Central memory CD8-positive, alpha-beta T cell (primary cell): ENCODE measurements around the gene SCLY.

Experiments
- ATAC-seq: fragments of 150-1000 bp; cut with Tn5 transposase; replicated peaks from 2 replicates; pipeline ENCODE4 v1.10.0; 2022; ENCODE audit warnings: mild to moderate bottlenecking, moderate FRiP score, moderate number of reproducible peaks; ENCODE audit not compliant: poor library complexity, severe bottlenecking; ENCODE audit errors: extremely low read depth
- DNase-seq, 2 donors: peaks; one replicate each; pipeline ENCODE4 v3.0.0; 2021; ENCODE audit warnings: low spot score in 2 of 2
- H3K27ac Mint-ChIP-seq: one replicate; pipeline ENCODE4 v1.8.0; 2022; ENCODE audit warnings: low read depth, mild to moderate bottlenecking, moderate library complexity, mixed read lengths
- H3K27me3 Mint-ChIP-seq: one replicate; pipeline ENCODE4 v1.8.0; 2022; ENCODE audit warnings: mixed read lengths
- H3K36me3 Mint-ChIP-seq: one replicate; pipeline ENCODE4 v1.8.0; 2022; ENCODE audit warnings: mild to moderate bottlenecking, moderate library complexity, mixed read lengths; ENCODE audit not compliant: insufficient read depth
- H3K4me1 Mint-ChIP-seq: one replicate; pipeline ENCODE4 v1.8.0; 2022; ENCODE audit warnings: mixed read lengths
- H3K4me3 Mint-ChIP-seq: one replicate; pipeline ENCODE4 v1.8.0; 2022; ENCODE audit warnings: mild to moderate bottlenecking, moderate library complexity, mixed read lengths
- H3K9me3 Mint-ChIP-seq: one replicate; pipeline ENCODE4 v1.8.0; 2022; ENCODE audit warnings: mixed read lengths

Gene SCLY

GRCh38 chr2:238097201-238097987, 36.6 kb downstream of the SCLY start:
- no peaks in the 10 kb centered on the region for H3K27me3 Mint-ChIP-seq
- no peak overlapping the region for H3K4me3 Mint-ChIP-seq
- H3K9me3 Mint-ChIP-seq = no peaks in the 10 kb centered on the region
- DNase-seq = no peak
- H3K36me3 Mint-ChIP-seq = peaks cover 4% of the 10 kb centered on the region
- ATAC-seq = no peak
- no peak overlapping the region for H3K27ac Mint-ChIP-seq
- no peaks in the 10 kb centered on the region for H3K4me1 Mint-ChIP-seq

DNA sequence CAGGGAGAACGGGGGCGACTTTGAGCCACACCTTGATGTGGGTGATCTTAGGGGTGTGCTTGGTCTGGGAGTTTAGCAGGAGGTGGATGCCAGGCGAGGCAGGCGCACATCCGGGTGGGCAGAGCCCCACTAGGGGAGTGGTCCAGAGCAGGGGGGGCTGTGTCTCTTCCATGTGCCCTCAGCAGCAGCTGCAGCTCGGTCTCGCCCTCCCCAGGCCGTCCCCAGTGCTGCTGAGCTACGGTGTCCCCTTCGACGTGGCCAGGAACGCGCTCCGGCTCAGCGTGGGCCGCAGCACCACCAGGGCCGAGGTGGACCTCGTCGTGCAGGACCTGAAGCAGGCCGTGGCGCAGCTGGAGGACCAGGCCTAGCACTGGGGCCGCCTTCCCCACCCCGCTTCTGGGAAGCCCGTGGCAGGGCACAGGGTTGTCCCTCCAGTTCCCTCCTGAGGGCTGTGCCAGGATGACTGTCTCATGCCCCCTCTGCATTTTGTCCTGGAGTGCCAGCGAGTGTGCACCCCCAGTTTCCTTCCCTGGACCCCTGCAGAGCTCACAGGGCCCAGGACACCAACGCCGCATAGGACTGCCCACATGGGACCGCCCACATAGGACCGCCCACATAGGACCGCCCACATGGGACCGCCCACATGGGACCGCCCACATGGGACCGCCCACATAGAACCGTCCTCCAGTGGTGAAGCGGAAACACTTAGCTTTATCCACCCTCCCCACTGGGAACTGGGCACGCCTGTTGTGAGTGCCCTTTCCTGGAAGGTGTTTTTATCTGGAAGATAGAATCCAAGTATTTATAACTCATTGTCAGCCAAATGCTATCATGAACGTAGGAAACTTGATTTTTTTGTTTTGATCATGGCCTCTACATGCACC, 37.4 kb downstream of the SCLY start:
- H3K4me1 Mint-ChIP-seq = no peaks in the 10 kb centered on the region
- H3K4me3 Mint-ChIP-seq = no peak overlapping the region
- ATAC-seq = peak; percentile 70
- peaks cover 4% of the 10 kb centered on the region for H3K36me3 Mint-ChIP-seq
- no peak for DNase-seq
- H3K9me3 Mint-ChIP-seq = no peaks in the 10 kb centered on the region
- H3K27ac Mint-ChIP-seq = no peak overlapping the region
- no peaks in the 10 kb centered on the region for H3K27me3 Mint-ChIP-seq

GRCh38 chr2:238098901-238099713, 38.3 kb downstream of the SCLY start:
- H3K9me3 Mint-ChIP-seq = no peaks in the 10 kb centered on the region
- H3K4me1 Mint-ChIP-seq = no peaks in the 10 kb centered on the region
- DNase-seq (peak in 1 of 2 donors; percentile 10), ATAC-seq (no peak)
- no peaks in the 10 kb centered on the region for H3K27me3 Mint-ChIP-seq
- no peak overlapping the region for H3K4me3 Mint-ChIP-seq
- H3K27ac Mint-ChIP-seq = no peak overlapping the region
- H3K36me3 Mint-ChIP-seq = peaks cover 4% of the 10 kb centered on the region

DNA sequence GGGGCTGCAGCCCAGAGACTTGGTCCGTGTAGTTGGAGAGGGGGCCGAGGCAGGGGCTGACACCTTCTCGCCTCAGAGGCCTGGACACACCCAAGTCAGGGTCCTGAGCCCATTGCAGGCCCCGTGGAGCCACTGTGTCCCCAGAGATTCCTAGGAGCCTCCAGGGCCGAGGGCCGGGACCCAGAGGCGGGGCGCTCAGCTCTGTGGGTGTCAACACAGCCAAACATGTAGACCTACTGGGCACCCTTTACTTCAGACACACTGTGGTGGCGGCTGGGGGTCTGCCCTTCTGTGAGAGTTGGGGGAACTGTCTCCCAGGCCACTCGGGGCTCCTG, 38.9 kb downstream of the SCLY start:
- peaks cover 1% of the 10 kb centered on the region for H3K36me3 Mint-ChIP-seq
- no peak overlapping the region for H3K27ac Mint-ChIP-seq
- no peak overlapping the region for H3K4me3 Mint-ChIP-seq
- H3K9me3 Mint-ChIP-seq = no peaks in the 10 kb centered on the region
- no peaks in the 10 kb centered on the region for H3K27me3 Mint-ChIP-seq
- H3K4me1 Mint-ChIP-seq = no peaks in the 10 kb centered on the region
- DNase-seq (peak in 1 of 2 donors; percentile 6), ATAC-seq (no peak)

- Mint-ChIP-seq H3K27me3 (no peaks in the 10 kb centered on the region), H3K36me3 (peaks cover 1% of the 10 kb centered on the region), H3K27ac (no peak within 1 kb of the TSS), H3K4me3 (no peak within 1 kb of the TSS), H3K4me1 (no peaks in the 10 kb centered on the region), H3K9me3 (no peaks in the 10 kb centered on the region)
- DNase-seq (peak in 1 of 2 donors; percentile 2), ATAC-seq (no peak)
These were observed 39.4 kb downstream of the SCLY start, which contains the start of gene ESPNL for GRCh38 chr2:238100049-238100820. ESPNL (plus strand) TSS chr2:238100340; CDS start chr2:238100420, 80 bp downstream.

DNA sequence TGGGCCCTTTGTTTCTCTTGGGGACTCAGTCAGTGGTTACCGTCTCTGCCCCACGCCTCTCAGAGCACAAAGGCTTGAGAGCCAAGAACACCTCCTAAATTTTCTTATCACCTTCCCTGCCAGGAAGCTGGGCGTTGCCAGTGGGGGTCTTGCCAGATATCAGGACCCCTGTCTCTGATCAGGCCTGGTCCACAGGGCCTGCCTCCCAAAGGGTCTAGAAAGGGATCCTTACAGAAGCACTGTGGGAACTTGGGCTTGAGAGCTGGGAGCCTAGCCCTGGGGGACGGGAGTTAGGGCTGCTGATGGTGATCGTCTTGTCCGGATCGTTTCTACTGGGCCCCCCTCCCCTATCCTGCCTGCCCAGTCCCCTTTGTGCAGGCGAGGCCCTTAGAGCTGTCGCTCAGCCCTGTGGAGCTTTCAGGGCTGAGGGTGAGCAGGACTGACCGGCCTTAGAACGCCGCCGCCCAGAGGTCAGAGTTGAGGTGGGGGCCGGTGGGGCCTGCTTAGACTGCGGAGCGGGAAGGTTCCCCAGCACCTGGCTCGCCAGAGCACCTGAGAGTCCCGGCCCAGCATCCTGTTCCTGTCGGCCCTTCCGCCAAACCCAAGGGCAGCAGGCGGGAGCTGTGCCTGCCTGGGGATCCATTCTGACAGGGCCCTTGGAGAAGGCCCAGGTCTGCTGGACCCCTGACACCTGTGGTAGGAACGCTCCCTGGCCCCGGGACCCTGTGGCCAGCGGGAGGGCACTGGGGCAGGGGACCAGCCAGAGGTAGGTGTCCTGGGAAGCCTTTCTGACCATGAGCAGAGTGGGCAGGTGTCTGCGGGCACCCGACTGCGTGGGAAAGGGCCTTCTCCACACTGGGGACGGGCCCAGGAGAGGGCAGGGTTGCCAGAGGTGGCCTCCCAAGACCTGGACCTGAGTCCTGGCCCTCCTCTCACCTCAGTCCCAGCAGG, 40.3 kb downstream of the SCLY start:
- Mint-ChIP-seq H3K9me3 (no peaks in the 10 kb centered on the region), H3K4me3 (no peak overlapping the region), H3K27ac (no peak overlapping the region), H3K27me3 (no peaks in the 10 kb centered on the region), H3K36me3 (peaks cover 1% of the 10 kb centered on the region), H3K4me1 (no peaks in the 10 kb centered on the region)
- ATAC-seq (no peak), DNase-seq (no peak)

GRCh38 chr2:238101891-238102841, 41.4 kb downstream of the SCLY start:
- no peak for ATAC-seq
- Mint-ChIP-seq H3K4me1 (no peaks in the 10 kb centered on the region), H3K27ac (no peak overlapping the region)

GRCh38 chr2:238102865-238103264, 42.1 kb downstream of the SCLY start:
- ATAC-seq (no peak), DNase-seq (no peak)
- no peaks in the 10 kb centered on the region for H3K9me3 Mint-ChIP-seq
- H3K4me1 Mint-ChIP-seq = no peaks in the 10 kb centered on the region
- H3K27ac Mint-ChIP-seq = no peak overlapping the region
- H3K27me3 Mint-ChIP-seq = no peaks in the 10 kb centered on the region
- H3K4me3 Mint-ChIP-seq = no peak overlapping the region
- peaks cover 1% of the 10 kb centered on the region for H3K36me3 Mint-ChIP-seq

More at GRCh38 chr2:238101891-238102841, 41.4 kb downstream of the SCLY start:
- H3K27me3 Mint-ChIP-seq = no peaks in the 10 kb centered on the region
- H3K4me3 Mint-ChIP-seq = no peak overlapping the region
- peaks cover 1% of the 10 kb centered on the region for H3K36me3 Mint-ChIP-seq
- DNase-seq = no peak
- no peaks in the 10 kb centered on the region for H3K9me3 Mint-ChIP-seq

GRCh38 chr2:238103465-238104225, 42.8 kb downstream of the SCLY start:
- peaks cover 1% of the 10 kb centered on the region for H3K36me3 Mint-ChIP-seq
- no peaks in the 10 kb centered on the region for H3K9me3 Mint-ChIP-seq
- H3K27me3 Mint-ChIP-seq = no peaks in the 10 kb centered on the region
- no peak overlapping the region for H3K4me3 Mint-ChIP-seq
- no peak overlapping the region for H3K27ac Mint-ChIP-seq
- no peaks in the 10 kb centered on the region for H3K4me1 Mint-ChIP-seq
- no peak for ATAC-seq
- DNase-seq = no peak

DNA sequence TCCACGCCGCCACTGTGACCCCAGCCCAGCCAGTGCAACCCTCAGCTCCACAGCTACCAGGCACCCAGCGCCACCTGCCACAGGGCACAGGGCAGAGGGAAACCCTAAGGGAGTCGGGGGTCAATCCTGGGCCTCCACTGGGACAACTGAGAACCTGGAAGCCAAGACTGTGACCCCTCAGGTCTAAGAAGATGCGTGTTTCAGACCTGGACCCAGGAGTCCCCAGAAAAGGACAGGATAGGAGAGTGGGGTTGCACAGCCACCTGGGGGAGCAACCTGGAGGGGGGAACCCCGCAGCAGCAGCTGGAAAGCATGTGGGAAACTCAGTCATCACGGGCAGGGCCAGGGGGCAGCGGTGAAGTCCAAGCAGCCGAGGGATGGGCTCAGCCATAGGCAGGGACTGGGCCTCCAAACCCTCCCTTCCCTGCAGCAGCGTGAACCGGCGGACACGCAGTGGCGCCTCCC, 43.5 kb downstream of the SCLY start:
- Mint-ChIP-seq H3K27ac (no peak overlapping the region), H3K4me1 (no peaks in the 10 kb centered on the region), H3K36me3 (peaks cover 1% of the 10 kb centered on the region), H3K27me3 (no peaks in the 10 kb centered on the region), H3K9me3 (no peaks in the 10 kb centered on the region), H3K4me3 (no peak overlapping the region)
- DNase-seq (no peak), ATAC-seq (no peak)
